Raji (cell line): Measurements from ENCODE around the gene PAQR4.

Experiments
- POLR2A ChIP-seq: IDR thresholded peaks from 2 replicates; pipeline ENCODE4 v1.6.1; 2011; ENCODE audit warnings: low read depth, low read length, control low read depth; ENCODE audit not compliant: insufficient read depth

The PAQR4 gene

DNA sequence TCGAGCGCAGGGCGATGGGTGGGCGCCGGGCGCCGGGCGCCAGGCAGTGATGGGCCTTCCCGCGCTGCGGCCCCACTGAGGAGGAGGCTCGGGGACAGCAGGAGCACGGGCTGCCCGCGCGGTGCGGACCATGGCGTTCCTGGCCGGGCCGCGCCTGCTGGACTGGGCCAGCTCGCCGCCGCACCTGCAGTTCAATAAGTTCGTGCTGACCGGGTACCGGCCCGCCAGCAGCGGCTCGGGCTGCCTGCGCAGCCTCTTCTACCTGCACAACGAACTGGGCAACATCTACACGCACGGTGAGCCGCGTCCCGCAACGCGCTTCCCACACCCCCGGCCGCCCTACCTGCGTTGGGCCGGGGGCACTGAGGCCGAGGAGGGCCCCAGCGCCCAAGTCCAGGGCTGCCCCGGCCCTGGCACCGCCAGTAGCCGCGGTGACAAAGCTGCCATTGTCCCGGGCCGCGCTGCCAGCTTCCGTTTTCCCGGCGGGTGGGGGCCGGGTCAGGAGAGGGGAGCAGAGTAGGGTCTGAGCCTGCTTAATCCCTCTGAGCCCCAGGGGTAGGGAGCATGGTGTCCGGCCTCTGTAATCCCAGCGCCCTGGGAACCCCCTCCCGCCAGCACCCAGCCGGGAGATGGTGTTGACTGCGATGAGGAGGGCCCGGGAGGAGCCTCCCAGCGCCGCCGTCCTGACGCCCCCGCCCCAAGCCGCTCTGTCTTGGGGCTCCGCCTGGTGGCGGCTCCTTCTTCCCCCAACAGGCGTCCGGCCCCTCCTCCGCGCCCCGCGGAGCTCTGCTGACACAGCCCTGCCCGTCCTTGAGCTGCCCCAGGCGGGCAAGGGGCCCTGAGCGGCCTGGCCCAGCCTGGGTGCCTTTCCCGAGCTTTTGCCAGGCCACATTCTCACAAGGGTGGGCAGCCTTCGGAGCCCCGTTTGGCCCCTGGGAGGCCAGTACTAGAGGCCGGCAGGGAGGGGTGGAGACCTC, 685 bp downstream of the PAQR4 start:
- TF ChIP-seq POLR2A = peak; percentile 54

DNA sequence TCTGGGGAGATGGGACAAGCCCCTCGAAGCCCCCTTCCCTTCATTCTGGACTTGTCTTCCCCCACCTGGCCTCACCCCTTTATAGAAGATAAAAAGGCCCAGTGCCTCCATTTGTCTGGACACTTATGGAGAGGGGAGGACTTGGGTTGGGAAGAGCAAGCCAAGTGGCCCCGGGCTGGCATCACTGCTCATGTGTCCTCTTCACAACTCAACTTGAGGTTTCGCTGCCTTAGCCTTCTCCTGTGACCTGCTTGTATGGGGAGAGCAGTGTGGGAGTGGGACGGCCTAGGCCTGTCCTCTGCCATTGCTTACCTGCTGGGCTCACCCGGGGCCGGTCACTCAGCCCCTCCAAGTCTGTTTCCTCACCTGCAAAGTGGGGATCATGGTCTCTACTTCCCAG, 1.4 kb downstream of the PAQR4 start:
- TF ChIP-seq POLR2A = no peak; the same call in 1 of the 2 replicates

DNA sequence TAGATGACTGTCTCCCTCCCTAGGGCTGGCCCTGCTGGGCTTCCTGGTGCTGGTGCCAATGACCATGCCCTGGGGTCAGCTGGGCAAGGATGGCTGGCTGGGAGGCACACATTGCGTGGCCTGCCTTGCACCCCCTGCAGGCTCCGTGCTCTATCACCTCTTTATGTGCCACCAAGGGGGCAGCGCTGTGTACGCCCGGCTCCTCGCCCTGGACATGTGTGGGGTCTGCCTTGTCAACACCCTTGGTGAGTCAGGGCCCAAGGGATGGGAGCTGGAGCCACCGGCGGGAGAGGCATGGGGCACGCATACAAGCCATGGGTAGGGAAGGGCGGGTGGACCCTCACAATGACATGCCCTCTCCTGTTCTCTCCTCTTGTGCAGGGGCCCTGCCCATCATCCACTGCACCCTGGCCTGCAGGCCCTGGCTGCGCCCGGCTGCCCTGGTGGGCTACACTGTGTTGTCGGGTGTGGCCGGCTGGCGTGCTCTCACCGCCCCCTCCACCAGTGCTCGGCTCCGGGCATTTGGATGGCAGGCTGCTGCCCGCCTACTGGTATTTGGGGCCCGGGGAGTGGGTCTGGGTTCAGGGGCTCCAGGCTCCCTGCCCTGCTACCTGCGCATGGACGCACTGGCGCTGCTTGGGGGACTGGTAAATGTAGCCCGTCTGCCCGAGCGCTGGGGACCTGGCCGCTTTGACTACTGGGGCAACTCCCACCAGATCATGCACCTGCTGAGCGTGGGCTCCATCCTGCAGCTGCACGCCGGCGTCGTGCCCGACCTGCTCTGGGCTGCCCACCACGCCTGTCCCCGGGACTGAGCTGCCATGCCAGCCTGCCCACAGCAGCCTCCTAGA, 2.2 kb downstream of the PAQR4 start:
- TF ChIP-seq POLR2A = no peak; the same call in 1 of the 2 replicates

DNA sequence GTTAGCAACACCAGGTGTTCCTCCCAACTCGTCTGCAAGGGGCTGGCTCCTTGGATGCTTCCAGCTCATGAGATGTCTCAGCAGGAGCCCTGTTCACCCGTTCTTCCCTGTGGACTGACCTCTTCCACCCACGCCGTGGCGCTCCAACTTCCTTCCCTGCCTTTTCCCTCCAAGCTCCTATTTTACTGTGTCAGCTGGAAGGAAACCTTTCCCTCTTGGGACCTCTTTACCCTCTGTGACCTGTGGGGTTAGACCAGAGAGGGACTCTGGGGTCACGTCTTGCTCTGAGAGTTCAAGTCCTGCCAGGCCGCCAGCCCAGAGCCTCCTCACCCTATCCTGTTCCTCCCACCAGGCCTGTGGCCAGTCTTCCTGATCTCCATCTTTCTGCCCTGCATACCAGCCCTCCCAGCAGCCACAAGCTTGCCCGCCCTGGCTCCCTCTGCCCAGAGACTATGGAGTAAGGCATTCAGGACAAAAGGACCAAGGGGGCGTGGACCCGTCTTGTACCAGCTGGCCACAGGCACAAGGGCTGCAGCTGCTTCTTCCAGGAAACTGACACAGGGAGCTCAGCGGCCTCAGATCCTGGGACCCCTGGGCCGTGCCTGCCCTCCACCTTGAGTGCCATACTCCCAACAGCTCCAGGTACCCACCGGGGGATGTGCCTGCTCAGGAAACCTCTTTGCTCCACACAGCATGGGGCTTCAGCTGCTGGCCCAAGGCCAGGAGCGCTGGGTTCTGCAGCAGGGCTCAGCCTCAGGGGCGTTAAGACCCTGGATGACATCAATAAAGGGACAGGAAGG, 3.0 kb downstream of the PAQR4 start:
- peak; percentile 7; the same call in 1 of the 2 replicates for TF ChIP-seq POLR2A

DNA sequence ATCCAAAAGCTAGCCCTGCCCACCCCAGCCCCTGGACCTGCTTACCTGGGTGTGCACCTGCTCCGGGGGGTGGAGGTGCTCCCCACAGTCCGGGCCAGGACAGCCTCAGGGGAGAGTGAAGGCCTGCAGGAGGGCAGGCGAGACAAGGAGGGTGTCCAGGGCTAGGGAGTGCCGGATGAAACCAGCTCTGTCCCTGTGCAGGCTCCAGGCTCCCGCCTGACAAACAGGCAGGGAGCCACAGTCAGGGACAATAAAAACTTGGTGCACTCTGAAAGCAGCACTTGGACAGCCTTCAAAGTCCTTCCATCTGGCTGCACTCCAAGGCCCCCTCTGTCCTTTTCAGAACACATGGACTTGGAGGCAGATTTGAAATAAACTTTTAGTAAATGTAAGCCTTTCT, 3.9 kb downstream of the PAQR4 start:
- TF ChIP-seq POLR2A = peak; percentile 45

DNA sequence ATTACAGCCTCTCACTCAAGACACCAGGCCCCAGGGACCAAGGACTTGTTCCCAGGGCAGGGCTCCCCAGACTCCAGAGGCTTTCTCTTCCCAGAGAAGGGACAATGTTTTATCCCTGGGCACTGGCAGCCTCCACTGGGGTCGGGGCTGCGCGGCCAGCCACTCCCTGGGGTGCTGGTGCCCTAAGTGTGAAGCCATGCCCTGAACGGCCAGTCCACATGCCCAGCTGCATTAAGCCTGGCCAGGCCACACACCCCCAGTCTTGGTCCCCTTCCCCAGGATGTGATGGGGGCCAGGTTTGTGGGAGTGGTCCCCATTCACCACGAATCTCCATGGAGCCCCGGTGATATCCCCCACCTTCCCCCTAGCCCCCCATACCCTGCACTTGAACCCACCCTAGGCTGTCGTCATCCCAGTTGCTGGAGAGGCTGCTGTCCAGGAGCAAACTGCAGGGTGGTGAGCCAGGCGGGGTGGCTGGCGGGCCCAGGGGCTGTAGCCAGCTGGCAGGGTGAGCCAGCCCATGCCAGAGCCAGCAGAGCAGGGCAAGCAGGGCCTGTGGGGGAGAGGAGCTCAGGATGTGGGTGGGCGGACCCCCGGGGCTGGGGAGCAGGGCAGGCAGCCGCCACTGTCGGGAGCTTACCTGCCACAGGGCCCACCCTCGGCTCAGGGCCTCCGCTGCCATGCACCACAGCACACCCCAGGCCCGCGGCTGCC, 4.6 kb downstream of the PAQR4 start:
- no peak for TF ChIP-seq POLR2A

DNA sequence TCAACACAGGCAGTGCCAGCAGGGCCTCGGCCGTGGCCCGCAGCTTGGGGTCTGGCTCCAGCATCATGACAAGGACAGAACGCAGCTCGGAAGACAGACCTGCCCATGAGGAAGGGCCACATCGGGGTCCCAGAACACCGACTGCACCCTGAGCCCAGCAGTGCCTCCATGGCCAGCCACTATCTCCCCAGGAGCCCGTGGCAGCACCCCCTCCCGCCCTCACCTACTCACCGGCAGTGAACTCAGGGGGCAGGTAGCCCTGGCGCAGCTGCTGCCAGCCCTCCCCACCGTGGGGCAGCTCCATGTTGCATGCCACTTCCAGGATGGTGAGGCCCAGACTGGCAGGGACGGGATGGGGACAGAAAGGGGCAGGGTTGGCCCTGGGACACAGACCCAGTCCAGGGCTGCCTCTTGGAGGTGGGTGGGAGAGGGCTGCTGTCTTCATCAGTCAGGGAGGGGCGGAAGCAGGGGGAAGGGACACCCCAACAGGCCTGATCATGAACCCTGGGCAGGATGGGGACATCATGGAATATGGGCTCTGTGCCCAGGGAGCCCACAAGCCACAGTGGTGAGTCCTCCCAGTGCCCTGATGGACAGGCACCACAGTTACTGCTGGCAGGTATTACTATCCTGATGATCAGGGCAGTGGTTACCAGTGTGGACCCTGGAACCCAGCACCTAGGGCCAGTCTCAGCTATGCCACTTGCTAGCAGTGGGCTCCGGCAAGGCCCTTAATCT, 5.3 kb downstream of the PAQR4 start:
- TF ChIP-seq POLR2A = no peak

DNA sequence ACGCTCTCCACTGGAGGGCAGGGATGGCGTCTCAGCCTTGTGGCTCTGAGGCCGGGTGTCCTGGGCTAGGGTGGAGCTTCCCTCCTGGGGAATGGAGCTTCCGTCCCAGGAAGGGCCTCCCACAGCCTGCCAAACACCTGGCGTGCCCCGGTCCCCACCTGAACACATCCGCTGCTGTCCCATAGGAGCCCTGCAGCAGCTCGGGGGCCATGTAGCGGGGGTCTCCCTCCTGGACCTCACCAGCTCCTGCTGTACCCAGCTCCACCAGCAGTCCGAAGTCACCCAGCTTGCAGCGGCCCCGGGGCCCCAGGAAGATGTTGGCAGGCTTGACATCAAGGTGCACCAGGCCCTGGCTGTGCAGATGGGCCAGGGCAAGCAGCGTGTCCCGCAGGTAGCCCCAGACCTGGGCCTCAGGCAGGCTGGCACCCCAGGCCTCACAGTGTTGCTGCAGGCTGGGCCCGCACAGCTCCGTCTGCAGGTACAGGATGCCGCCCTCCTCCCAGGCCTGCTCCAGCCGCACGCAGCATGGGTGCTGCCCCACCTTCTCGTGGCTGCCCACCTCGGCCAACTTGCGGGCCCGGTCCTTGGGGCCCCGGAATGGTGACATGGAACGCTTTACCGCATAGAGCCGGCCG, 6.1 kb downstream of the PAQR4 start:
- no peak for TF ChIP-seq POLR2A

DNA sequence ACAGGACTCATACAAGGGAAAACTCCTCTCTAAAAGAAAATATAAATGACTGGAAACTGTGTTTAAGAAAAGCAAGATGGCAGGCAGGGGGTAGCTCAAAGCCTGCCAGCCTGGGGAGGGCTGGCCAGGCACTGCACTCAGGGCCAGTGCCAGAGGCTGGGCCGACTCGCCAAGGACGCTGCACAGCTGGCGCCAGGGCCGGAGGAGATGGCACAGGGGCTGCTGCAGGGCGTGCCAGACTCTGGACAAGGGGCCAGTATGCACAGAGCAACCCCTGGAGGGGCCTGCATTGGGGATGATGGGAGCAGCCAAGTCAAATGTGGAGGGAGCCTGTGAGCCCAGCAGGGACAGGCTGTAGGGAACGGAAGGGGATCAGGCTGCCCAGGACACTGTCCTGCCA, 7.1 kb downstream of the PAQR4 start:
- TF ChIP-seq POLR2A = no peak

DNA sequence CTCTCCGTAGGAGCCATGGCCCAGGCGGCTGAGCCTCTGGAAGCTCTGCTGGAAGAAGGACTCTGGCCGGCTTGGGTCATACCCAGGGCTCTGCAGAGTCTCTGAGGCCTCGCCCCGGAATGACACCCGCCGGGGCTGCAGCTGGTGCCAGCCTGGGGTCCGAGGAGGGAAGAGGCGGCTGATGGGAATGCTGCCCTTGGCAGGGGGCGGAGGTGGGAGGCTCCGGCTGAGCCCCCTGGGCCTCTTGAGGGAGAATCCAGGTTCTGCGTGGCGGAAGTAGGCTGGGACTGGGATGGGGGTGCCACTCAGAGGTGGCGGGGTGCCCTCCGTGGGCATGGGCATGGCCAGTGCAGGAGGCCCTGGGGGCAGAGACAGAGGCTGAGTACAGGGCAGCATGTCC, 7.5 kb downstream of the PAQR4 start:
- no peak for TF ChIP-seq POLR2A

DNA sequence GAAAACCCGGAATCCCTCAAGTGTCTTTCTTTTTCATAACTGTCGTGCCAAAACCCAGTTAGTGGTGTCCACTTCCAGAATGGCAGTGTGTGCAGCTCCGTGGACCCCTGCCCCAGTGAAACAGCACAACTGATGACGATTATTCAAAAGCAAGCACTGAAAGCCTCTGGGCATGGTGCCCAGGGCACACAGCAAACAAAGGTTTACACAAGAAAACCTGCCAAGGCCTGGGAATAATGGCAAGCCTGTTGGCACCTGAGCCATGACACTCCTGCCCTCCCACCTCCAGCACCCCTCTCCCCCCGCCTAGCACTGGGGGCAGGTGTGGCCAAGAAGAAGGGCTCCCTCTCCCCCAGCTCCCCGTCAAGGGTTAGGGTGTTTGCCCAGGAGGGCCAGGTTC, 8.3 kb downstream of the PAQR4 start:
- no peak for TF ChIP-seq POLR2A

DNA sequence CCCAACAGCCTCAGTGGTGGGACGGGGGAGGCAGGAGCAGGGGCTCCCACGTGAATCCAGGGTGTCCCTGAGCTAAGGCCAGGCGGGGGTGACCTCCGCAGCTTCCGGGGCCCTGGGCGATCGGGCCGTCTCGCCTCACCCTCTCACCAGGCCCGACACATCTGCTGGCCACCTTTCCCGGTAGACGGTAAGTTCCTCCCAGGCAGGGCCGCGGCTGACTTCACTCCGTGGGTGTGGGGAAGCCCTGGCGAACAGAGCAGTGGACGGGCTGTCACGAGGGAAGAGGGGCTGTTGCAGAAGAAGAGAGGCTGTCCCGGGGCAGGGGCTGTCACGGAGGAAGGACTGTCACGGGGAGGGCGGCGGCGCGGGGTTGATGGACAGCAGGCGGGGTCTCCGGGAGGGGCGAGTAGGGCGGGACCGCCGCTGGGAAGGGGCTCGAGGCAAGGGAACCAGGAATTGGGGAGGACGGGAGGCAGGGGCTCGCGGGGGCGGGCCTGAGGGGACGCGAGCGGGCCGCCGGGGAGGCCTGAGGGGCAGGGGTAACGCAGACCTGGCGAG, 10.6 kb downstream of the PAQR4 start:
- no peak for TF ChIP-seq POLR2A
